SK-N-SH treated with all-trans-retinoic acid at 6 μM for 48 hours (cell line): ENCODE measurements around the gene RGS7.

Experiments
- ARNTL ChIP-seq: fragments of 450-650 bp; formaldehyde crosslinking; IDR thresholded peaks from 2 replicates; pipeline ENCODE4 v1.5.0; 2020; ENCODE audit warnings: low read depth, mild to moderate bottlenecking, moderate library complexity, borderline replicate concordance
- ESRRG ChIP-seq: fragments of 250-450 bp; sonication (Bioruptor Pico); IDR thresholded peaks from 2 replicates; pipeline ENCODE4 v1.6.1; 2021; ENCODE audit warnings: mild to moderate bottlenecking
- GLIS3 ChIP-seq: fragments of 250-450 bp; sonication (Bioruptor Pico); IDR thresholded peaks from 2 replicates; pipeline ENCODE4 v1.5.0; 2020; ENCODE audit warnings: mild to moderate bottlenecking, moderate library complexity
- ISL1 ChIP-seq: fragments of 250-450 bp; sonication (Bioruptor Pico); IDR thresholded peaks from 2 replicates; pipeline ENCODE4 v2.1.2; 2022; ENCODE audit warnings: mild to moderate bottlenecking, moderate library complexity
- TOX ChIP-seq: fragments of 250-450 bp; sonication (Bioruptor Pico); IDR thresholded peaks from 2 replicates; pipeline ENCODE4 v1.8.0; 2021; ENCODE audit warnings: mild to moderate bottlenecking, moderate library complexity, borderline replicate concordance
- ZFP30 ChIP-seq: fragments of 450-650 bp; formaldehyde crosslinking; IDR thresholded peaks from 2 replicates; pipeline ENCODE4 v1.5.0; 2022; ENCODE audit warnings: mild to moderate bottlenecking, moderate library complexity
- ZNF8 ChIP-seq: fragments of 450-650 bp; formaldehyde crosslinking; IDR thresholded peaks from 2 replicates; pipeline ENCODE4 v1.5.0; 2020; ENCODE audit warnings: mild to moderate bottlenecking, moderate library complexity
- TF ChIP-seq, protein P1 (sequence below): fragments of 250-450 bp; sonication (Bioruptor Pico); IDR thresholded peaks from 2 replicates; pipeline ENCODE4 v1.8.0; 2020; ENCODE audit warnings: mild to moderate bottlenecking, moderate library complexity, borderline replicate concordance
- TF ChIP-seq, protein P2 (sequence below): fragments of 250-450 bp; sonication (Bioruptor Pico); IDR thresholded peaks from 2 replicates; pipeline ENCODE4 v1.5.1; 2020; ENCODE audit warnings: low read depth, mild to moderate bottlenecking, moderate library complexity

DNA sequence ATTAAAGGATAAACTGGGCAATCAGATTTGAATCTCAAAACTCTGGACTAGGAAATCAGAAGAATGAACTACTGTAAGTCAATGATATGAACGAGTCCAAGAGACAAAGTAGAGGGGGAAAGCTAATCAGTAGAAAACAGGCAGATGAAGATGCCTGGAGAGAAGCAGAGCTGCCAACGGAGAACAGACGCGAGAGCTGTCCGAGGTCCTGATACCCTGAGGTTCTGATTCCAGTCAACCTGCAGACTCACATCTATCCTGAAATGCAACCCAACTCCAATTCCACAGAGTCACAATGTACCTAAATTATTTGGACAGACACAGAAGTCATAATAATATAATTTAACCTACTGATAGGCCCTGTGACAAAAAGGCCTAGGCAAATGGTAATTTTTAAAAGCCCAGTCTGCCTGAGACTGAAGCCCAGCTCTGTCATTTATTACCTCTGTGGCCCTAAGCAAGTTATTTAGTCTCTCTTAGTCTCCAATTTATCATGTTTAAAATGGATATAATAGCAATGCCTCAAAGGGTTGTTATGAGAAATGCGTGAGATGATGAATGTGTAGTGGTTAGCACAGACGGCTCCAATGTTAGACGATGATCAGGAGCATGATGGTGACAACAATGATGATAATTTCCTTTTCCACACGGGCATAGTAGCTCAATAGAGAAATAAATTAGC, 33.4 kb downstream of the RGS7 start:
- no peak for TF ChIP-seq ISL1
- TF ChIP-seq, protein P1, sequence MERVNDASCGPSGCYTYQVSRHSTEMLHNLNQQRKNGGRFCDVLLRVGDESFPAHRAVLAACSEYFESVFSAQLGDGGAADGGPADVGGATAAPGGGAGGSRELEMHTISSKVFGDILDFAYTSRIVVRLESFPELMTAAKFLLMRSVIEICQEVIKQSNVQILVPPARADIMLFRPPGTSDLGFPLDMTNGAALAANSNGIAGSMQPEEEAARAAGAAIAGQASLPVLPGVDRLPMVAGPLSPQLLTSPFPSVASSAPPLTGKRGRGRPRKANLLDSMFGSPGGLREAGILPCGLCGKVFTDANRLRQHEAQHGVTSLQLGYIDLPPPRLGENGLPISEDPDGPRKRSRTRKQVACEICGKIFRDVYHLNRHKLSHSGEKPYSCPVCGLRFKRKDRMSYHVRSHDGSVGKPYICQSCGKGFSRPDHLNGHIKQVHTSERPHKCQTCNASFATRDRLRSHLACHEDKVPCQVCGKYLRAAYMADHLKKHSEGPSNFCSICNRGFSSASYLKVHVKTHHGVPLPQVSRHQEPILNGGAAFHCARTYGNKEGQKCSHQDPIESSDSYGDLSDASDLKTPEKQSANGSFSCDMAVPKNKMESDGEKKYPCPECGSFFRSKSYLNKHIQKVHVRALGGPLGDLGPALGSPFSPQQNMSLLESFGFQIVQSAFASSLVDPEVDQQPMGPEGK = no peak
- TF ChIP-seq, protein P2, sequence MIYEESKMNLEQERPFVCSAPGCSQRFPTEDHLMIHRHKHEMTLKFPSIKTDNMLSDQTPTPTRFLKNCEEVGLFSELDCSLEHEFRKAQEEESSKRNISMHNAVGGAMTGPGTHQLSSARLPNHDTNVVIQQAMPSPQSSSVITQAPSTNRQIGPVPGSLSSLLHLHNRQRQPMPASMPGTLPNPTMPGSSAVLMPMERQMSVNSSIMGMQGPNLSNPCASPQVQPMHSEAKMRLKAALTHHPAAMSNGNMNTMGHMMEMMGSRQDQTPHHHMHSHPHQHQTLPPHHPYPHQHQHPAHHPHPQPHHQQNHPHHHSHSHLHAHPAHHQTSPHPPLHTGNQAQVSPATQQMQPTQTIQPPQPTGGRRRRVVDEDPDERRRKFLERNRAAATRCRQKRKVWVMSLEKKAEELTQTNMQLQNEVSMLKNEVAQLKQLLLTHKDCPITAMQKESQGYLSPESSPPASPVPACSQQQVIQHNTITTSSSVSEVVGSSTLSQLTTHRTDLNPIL (CRISPR knock-in tag) = no peak
- TF ChIP-seq ESRRG (CRISPR knock-in tag) = no peak
- TF ChIP-seq TOX (CRISPR knock-in tag) = no peak
- no peak for TF ChIP-seq ZFP30 (CRISPR knock-in tag)
- TF ChIP-seq ARNTL (CRISPR knock-in tag) = no peak
- TF ChIP-seq GLIS3 (CRISPR knock-in tag) = no peak
- TF ChIP-seq ZNF8 (CRISPR knock-in tag) = no peak
